Left cardiac atrium (tissue), 4 donors: ENCODE data around the gene HERPUD1. TPM values are rescaled to one million over a fixed set of nuclear protein-coding genes. Genes with fewer than 3 reads are reported as not detected.
"Not testable (repeated sequence)": the region's sequence is repeated elsewhere in the genome, so short reads cannot be mapped to it uniquely, and the experiment has no call there.

ENCODE experiments used
- ATAC-seq, 2 donors: fragments of 200-7000 bp; cut with Tn5 transposase; one replicate each; pipeline ENCODE4 v1.9.1; 2020; ENCODE audit warnings: mild to moderate bottlenecking in 2 of 2, moderate library complexity in 2 of 2
- DNase-seq: peaks from one replicate; pipeline ENCODE4 v3.0.0-alpha.2; 2020
- intact Hi-C, 2 donors: fragments of 100-400 bp; cut with DNase I; formaldehyde crosslinking; loops; one replicate each; pipeline versions ENCODE4 v1.14.1 to v1.15.1; 2022 to 2023
- long read RNA-seq: library from polyadenylated mRNA; unstranded; transcript quantifications from one replicate; pipeline ENCODE4 v2.0.0, GENCODE V29; 2021
- total RNA-seq, 2 donors: library from RNA; stranded (reverse); fragmentation: NEBNext Ultra II Directional; extraction: Animal tissue kit (Norgen Biotek cat#: 25700); gene quantifications; one replicate each; pipeline ENCODE4 v1.2.1, GENCODE V29; 2021
- donor health status: DM: no; HTN: yes; CAD: no.
- donor health status: DM: no; HTN: yes; CAD: no; lungs with severe emphysema.
- donor health status: DM: yes; HTN: yes; CAD: no.
- donor health status: Dilated cardiomyopathy.

HERPUD1 gene
- total RNA-seq, result 100 to 1,000 TPM; 105 to 113 TPM
- long read RNA-seq, transcript HERPUD1-204 (8 exons, 2,946 nt), result major isoform, 233 of 274 reads
- long read RNA-seq, transcript HERPUD1-201 (8 exons, 1,862 nt), result minor isoform, 23 of 274 reads
- long read RNA-seq, transcript HERPUD1-203 (7 exons, 1,782 nt), result minor isoform, 7 of 274 reads
- long read RNA-seq, partial matches to known transcripts, result 2 of 274 reads
- long read RNA-seq, other reads (novel, unspliced or antisense), result 8 of 274 reads

- ATAC-seq (peak; percentile 96 to 97), DNase-seq (peak; percentile 99)
- intact Hi-C loops, result no loop called here
Observed at GRCh38 chr16:56931892-56932720, at the start of gene HERPUD1. Gene HERPUD1 (plus strand): TSS chr16:56932142. CDS start chr16:56932245, 103 bp downstream.

GRCh38 chr16:56883586-56883985, 48.4 kb upstream of the HERPUD1 start:
- ATAC-seq (no peak), DNase-seq (no peak)
- intact Hi-C loops, result no loop called here

- DNase-seq (no peak), ATAC-seq (no peak)
- intact Hi-C loops, result no loop called here
Observed at GRCh38 chr16:56884026-56884582, 47.8 kb upstream of the HERPUD1 start.

GRCh38 chr16:56884929-56885328, 47.0 kb upstream of the HERPUD1 start:
- ATAC-seq, DNase-seq, intact Hi-C loops: not testable (repeated sequence)

GRCh38 chr16:56885446-56886162, 46.3 kb upstream of the HERPUD1 start:
- intact Hi-C loops, result no loop called here
- DNase-seq, result no peak
- no peak for ATAC-seq

- intact Hi-C loops, result no loop called here
- DNase-seq (no peak), ATAC-seq (no peak)
Observed at GRCh38 chr16:56886296-56886695, 45.6 kb upstream of the HERPUD1 start.

- intact Hi-C loops, result no loop called here
- DNase-seq, result no peak
- ATAC-seq, result no peak
Observed at GRCh38 chr16:56886826-56887225, 45.1 kb upstream of the HERPUD1 start.

- no peak for DNase-seq
- no peak for ATAC-seq
- intact Hi-C loops, result no loop called here
Observed at GRCh38 chr16:56888806-56889205, 43.1 kb upstream of the HERPUD1 start.

GRCh38 chr16:56889206-56889605, 42.7 kb upstream of the HERPUD1 start:
- no peak for ATAC-seq
- intact Hi-C loops, result no loop called here
- DNase-seq, result no peak

- DNase-seq (no peak), ATAC-seq (no peak)
- intact Hi-C loops, result no loop called here
Observed at GRCh38 chr16:56891685-56892084, 40.3 kb upstream of the HERPUD1 start.

GRCh38 chr16:56892705-56893104, 39.2 kb upstream of the HERPUD1 start:
- ATAC-seq (no peak), DNase-seq (no peak)
- intact Hi-C loops, result no loop called here

GRCh38 chr16:56894331-56894917, 37.5 kb upstream of the HERPUD1 start:
- DNase-seq (no peak), ATAC-seq (no peak)
- intact Hi-C loops, result no loop called here

GRCh38 chr16:56895813-56896212, 36.1 kb upstream of the HERPUD1 start:
- ATAC-seq, result no peak
- intact Hi-C loops, result no loop called here
- no peak for DNase-seq

- ATAC-seq (no peak), DNase-seq (no peak)
- intact Hi-C loops, result no loop called here
Observed at GRCh38 chr16:56896244-56896643, 35.7 kb upstream of the HERPUD1 start.

GRCh38 chr16:56897026-56897799, 34.7 kb upstream of the HERPUD1 start:
- ATAC-seq (no peak), DNase-seq (no peak)
- intact Hi-C loops, result no loop called here

GRCh38 chr16:56898847-56899246, 33.1 kb upstream of the HERPUD1 start:
- DNase-seq, result no peak
- no peak for ATAC-seq
- intact Hi-C loops, result no loop called here

GRCh38 chr16:56903866-56904265, 28.1 kb upstream of the HERPUD1 start:
- DNase-seq, result no peak
- intact Hi-C loops, result no loop called here
- ATAC-seq, result no peak

- DNase-seq (no peak), ATAC-seq (no peak)
- intact Hi-C loops, result no loop called here
Observed at GRCh38 chr16:56907401-56907800, 24.5 kb upstream of the HERPUD1 start.

GRCh38 chr16:56909527-56909979, 22.4 kb upstream of the HERPUD1 start:
- intact Hi-C loops, result no loop called here
- DNase-seq, result no peak
- ATAC-seq, result no peak
